Gastrocnemius medialis (tissue), 4 donors: ENCODE measurements around the gene ENOX1.

Source experiments
- CTCF ChIP-seq, 5 experiments: fragments of 450-650 bp in 3 of 5; fragments of 200-600 bp in 2 of 5; sonication (generic) in 2 of 5; IDR thresholded peaks in 4 of 5; conservative IDR thresholded peaks in 1 of 5; 1 replicate in 4 of 5; 2 replicates in 1 of 5; pipeline ENCODE4 v1.5.1; 2016 to 2019; ENCODE audit warnings: antibody characterized with exemption in 5 of 5, mild to moderate bottlenecking in 3 of 5, moderate library complexity in 3 of 5
- POLR2A ChIP-seq, 2 donors: fragments of 450-650 bp; IDR thresholded peaks; one replicate each; pipeline ENCODE4 v1.6.1; 2017; ENCODE audit warnings: antibody characterized with exemption in 2 of 2, mild to moderate bottlenecking in 2 of 2, moderate library complexity in 2 of 2

- TF ChIP-seq CTCF (IDR thresholded peaks at IDR 0.05 in 4 of 5, conservative IDR thresholded peaks at IDR 0.05 in 1 of 5): no peak
- no peak for TF ChIP-seq POLR2A (IDR thresholded peaks at IDR 0.05)
Observed at GRCh38 chr13:43295321-43295720, 491.5 kb downstream of the ENOX1 start.
